Keratinocyte (primary cell): ENCODE measurements around the gene EEF1A2.

Source experiments
- CTCF ChIP-seq, 3 experiments: IDR thresholded peaks in 1 of 3; conservative IDR thresholded peaks in 1 of 3; optimal IDR thresholded peaks in 1 of 3; 2 replicates in 2 of 3; 3 replicates in 1 of 3; pipeline versions ENCODE3 to v1.5.1; 2011; ENCODE audit warnings: low read length in 3 of 3, mild to moderate bottlenecking in 3 of 3, moderate library complexity in 2 of 3, control low read depth in 1 of 3, inconsistent platforms in 1 of 3; ENCODE audit not compliant: insufficient read depth in 2 of 3; ENCODE audit errors: extremely low read depth in 1 of 3
- EZH2 ChIP-seq: IDR thresholded peaks from one replicate; pipeline ENCODE4 v1.6.1; 2012; ENCODE audit warnings: inconsistent platforms, mild to moderate bottlenecking, low read length, moderate library complexity

- no peak for TF ChIP-seq CTCF (optimal IDR thresholded peaks at IDR 0.05 in 1 of 3, IDR thresholded peaks at IDR 0.05 in 1 of 3, conservative IDR thresholded peaks at IDR 0.05 in 1 of 3; ENCODE audit: extremely low read depth in 1 of 3, insufficient read depth in 2 of 3, low read length in 3 of 3)
- TF ChIP-seq EZH2 = no peak
These were observed 35.5 kb upstream of the EEF1A2 start for GRCh38 chr20:63534427-63534830.
